ENCODE data around the gene STK16. TPM values are rescaled to one million over a fixed set of nuclear protein-coding genes. Genes with fewer than 3 reads are reported as not detected.
"Not testable (repeated sequence)": the region's sequence is repeated elsewhere in the genome, so short reads cannot be mapped to it uniquely, and the experiment has no call there.

Gene STK16
- total RNA-seq, 2 donors from 2014 or later = 30.1 to 35.8 TPM

DNA sequence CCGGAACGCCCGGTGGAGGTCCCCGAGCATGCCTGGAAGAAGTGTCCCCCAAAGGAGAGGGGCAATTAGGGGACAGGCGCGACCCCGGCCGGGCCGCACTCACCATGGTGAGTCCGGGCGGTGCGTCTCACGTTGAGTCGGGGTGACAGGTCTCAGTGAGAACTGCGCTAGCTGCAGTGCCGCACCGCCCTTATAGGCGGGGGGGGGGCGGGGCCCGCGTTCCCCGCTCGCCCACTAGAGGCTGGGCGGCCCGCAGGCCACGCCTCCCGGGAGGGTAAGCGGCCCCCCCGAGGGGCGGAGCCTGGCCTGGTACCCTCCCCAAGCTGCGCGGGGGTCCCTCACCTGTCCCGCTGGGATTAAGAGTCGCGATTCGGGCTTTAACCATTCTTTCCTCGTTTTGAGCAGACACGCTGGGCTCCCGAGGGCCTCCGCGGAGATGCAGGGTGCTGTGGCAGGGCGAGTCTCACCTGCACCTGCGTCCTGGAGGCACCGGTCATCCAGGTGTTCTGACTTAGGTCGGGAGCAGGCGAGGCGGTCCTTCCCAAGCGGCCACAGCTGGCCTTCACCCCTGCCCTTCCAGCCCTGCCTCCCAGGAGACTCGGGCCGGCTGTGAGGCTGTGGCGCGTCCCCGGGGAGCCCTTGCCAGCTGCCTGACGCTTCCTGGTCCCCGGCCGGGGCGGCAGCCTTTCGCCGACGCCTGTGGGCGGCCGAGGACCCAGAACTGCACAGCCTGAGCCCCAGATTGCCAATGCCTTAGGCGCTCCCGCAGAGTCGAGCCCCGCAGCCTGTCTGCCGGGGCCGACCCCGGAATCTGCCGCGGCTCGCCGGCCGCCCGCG, 8.7 kb downstream of the STK16 start, which contains the start of gene TUBA4A:
TUBA4A (minus strand) TSS at position 166 of the 837 bp plus-strand sequence; CDS start at position 106, 60 bp downstream.
- peaks cover 26% of the 10 kb centered on the region for H3K4me1 ChIP-seq
- H3K9ac ChIP-seq (ENCODE audit: low read depth in 2 of 2, low read length in 2 of 2) = peak within 1 kb of the TSS; percentile 83 to 94
- intact Hi-C loops (cut with DNase I) = no loop called here
- no peaks in the 10 kb centered on the region for H3K27me3 ChIP-seq
- TF ChIP-seq, protein P1, sequence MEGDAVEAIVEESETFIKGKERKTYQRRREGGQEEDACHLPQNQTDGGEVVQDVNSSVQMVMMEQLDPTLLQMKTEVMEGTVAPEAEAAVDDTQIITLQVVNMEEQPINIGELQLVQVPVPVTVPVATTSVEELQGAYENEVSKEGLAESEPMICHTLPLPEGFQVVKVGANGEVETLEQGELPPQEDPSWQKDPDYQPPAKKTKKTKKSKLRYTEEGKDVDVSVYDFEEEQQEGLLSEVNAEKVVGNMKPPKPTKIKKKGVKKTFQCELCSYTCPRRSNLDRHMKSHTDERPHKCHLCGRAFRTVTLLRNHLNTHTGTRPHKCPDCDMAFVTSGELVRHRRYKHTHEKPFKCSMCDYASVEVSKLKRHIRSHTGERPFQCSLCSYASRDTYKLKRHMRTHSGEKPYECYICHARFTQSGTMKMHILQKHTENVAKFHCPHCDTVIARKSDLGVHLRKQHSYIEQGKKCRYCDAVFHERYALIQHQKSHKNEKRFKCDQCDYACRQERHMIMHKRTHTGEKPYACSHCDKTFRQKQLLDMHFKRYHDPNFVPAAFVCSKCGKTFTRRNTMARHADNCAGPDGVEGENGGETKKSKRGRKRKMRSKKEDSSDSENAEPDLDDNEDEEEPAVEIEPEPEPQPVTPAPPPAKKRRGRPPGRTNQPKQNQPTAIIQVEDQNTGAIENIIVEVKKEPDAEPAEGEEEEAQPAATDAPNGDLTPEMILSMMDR (IDR thresholded peaks at IDR 0.05) = peak; percentile 15
- H3K4me3 ChIP-seq = peak within 1 kb of the TSS; percentile 89
- no peaks in the 10 kb centered on the region for H3K36me3 ChIP-seq
- peak; percentile 94 for DNase-seq
- no peaks in the 10 kb centered on the region for H3K9me3 ChIP-seq
- peak within 1 kb of the TSS; percentile 81 for H3K27ac ChIP-seq

DNA sequence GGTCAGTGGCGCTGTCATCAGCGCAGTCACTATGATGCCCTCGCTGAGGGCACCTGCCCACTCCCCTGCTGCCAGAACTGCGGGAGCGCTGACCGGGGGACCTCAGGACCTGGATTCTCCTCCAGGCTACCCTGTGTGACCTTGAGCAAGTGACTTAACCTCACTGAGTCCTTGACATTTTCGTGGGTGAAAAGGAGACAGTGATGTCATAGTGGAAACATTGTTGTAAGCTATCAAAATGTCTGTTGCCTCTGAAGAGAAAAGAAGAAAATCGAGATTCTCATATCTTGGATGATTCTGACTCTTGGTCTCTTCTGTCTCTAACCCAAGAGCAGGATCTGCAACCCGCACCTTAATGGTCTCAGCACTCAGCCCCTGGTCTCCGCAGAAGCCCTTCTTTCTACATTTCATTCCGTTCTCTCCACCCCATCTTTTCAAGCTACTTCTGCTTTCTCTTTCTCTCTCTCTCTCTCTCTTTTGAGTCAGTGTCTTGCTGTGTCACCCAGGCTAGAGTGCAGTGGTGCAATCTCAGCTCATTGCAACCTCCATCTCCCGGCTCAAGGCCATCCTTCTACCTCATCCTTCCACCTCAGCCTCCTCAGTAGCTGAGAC, 9.4 kb downstream of the STK16 start:
- intact Hi-C loops (cut with DNase I) = no loop called here
- H3K36me3 ChIP-seq = no peaks in the 10 kb centered on the region
- peak overlapping the region; percentile 81 for H3K27ac ChIP-seq
- H3K9me3 ChIP-seq = no peaks in the 10 kb centered on the region
- H3K9ac ChIP-seq (ENCODE audit: low read depth in 2 of 2, low read length in 2 of 2) = peak overlapping the region; percentile 83 to 94
- H3K4me1 ChIP-seq = peaks cover 19% of the 10 kb centered on the region
- H3K4me3 ChIP-seq = peak overlapping the region; percentile 89
- TF ChIP-seq, protein P1 (IDR thresholded peaks at IDR 0.05) = no peak
- DNase-seq = no peak
- no peaks in the 10 kb centered on the region for H3K27me3 ChIP-seq

DNA sequence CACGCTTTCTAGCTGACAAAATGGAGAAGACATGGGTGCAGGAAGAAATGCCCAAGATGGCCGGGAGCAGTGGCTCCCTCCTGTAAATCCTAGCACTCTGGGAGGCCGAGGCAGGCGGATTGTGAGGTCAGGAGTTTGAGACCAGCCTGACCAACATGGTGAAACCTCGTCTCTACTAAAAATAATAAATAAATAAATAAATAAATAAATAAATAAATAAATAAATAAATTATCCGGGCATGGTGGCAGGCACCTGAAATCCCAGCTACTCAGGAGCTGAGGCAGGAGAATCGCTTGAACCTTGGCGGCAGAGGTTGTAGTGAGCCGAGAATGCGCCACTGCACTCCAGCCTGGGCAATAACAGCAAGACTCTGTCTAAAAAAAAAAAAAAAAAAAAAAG, 13.7 kb downstream of the STK16 start:
- H3K27me3 ChIP-seq; H3K4me3 ChIP-seq; DNase-seq; H3K36me3 ChIP-seq; H3K9me3 ChIP-seq; intact Hi-C loops (cut with DNase I); H3K4me1 ChIP-seq; H3K9ac ChIP-seq (ENCODE audit: low read depth in 2 of 2, low read length in 2 of 2); H3K27ac ChIP-seq: not testable (repeated sequence)

DNA sequence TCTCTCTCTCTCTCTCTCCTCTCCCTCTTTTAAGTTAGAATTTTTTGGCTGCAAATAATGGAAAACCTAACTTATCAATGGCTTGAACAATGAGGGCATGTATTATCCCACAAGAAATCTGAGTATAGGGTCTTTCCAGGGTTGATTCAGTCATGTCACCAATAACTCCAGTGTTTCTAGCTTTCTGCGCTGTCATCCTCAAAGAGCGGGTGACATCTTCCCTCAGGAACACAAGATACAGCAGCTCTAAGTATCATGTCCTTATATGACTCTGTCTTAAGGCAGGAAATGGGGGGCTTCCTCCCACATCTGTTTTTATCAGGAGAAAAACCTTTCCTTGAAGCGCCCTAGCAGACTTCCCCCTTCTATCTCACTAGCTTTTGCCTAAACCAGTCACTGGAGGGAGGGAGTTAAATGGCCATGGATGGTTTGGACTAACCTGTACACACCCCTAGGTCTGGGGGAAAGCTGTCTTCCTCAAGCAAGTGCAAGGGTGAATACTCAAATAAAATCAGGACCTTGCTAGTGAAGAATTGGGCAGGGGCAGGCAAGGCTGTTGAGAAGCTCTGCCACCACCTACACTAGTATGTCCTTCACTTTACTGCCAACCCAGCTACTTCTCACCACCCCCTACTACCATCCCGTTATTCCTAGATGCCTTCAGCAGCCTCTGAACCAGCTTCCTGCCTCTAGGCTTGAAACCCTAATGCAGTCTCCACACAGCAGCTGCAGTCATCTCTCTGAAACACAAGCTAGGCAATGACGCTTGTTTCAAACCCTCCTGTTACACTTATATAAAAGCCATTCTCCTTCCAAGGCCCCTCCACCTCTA, 16.0 kb downstream of the STK16 start:
- intact Hi-C loops (cut with DNase I) = no loop called here
- TF ChIP-seq, protein P1 (IDR thresholded peaks at IDR 0.05) = no peak
- no peak overlapping the region for H3K27ac ChIP-seq
- no peak overlapping the region for H3K4me3 ChIP-seq
- no peaks in the 10 kb centered on the region for H3K27me3 ChIP-seq
- no peaks in the 10 kb centered on the region for H3K4me1 ChIP-seq
- no peak for DNase-seq
- H3K9ac ChIP-seq (ENCODE audit: low read depth in 2 of 2, low read length in 2 of 2) = no peak overlapping the region
- H3K36me3 ChIP-seq = no peaks in the 10 kb centered on the region
- no peaks in the 10 kb centered on the region for H3K9me3 ChIP-seq

DNA sequence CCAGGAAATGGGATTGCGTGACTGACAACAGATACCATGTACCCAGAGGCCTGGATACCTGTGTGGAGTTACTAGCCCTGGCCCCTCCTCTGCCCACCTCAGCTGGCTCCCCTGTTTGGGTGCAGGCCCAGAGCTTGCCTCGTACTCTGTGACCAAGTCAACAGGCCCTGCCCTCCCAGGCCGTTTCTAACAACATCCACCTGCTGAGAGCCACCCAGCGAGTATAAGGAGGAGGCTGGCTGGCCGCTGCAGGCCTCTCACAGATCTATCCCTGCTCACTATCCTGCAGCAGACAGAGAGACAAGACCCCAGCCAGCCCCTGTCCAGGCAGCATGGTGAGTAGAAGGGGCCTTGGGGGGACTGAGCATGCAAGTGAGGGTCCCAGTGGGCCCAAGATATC, 21.0 kb downstream of the STK16 start:
- Histone ChIP-seq H3K27me3 (no peaks in the 10 kb centered on the region), H3K9ac (ENCODE audit: low read depth in 2 of 2, low read length in 2 of 2) (no peak overlapping the region), H3K4me1 (no peaks in the 10 kb centered on the region), H3K9me3 (no peaks in the 10 kb centered on the region), H3K4me3 (no peak overlapping the region), H3K27ac (no peak overlapping the region), H3K36me3 (no peaks in the 10 kb centered on the region)
- intact Hi-C loops (cut with DNase I) = no loop called here
- TF ChIP-seq, protein P1 (IDR thresholded peaks at IDR 0.05) = no peak
- DNase-seq = no peak
